Renal cortex interstitium (tissue), 11 donors: ENCODE measurements around the gene SENP7. TPM values are rescaled to one million over a fixed set of nuclear protein-coding genes. Genes with fewer than 3 reads are reported as not detected.
"Not testable (repeated sequence)": the region's sequence is repeated elsewhere in the genome, so short reads cannot be mapped to it uniquely, and the experiment has no call there.

Experiments used
- DNase-seq, 11 donors: peaks; one replicate each; pipeline ENCODE4 v3.0.0-alpha.2; 2013; ENCODE audit warnings: low read depth in 9 of 11, low spot score in 4 of 11; ENCODE audit errors: extremely low read depth in 1 of 11
- polyA plus RNA-seq, 3 donors: library from polyadenylated mRNA; unstranded; fragments of 120-200 nt; gene quantifications; one replicate each; pipeline ENCODE4 v1.2.1, GENCODE V29; 2013; ENCODE audit not compliant: insufficient read length in 3 of 3

The SENP7 gene
- polyA plus RNA-seq, 3 donors, result 59.9 to 91.6 (median 74.3) TPM

GRCh38 chr3:101531473-101532086 lies 18.6 kb upstream of the SENP7 start:
- no peak for DNase-seq

DNA sequence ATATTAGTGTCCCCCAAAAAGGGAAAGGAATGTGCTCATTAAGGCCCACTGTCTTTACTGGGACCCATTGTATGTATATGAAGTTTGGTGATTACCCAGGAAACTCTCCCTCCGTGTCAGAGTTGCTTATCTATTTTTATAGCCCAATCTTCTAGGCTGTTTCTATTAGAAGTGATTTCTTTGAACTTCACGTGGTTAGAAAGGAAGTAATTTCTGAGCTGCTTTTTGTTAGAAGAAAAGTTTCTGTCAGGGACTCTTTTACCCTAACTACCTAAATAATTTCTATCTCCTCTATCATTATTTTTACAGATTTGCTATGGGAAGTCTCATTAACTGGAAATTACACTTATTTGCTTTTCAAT lies 17.7 kb upstream of the SENP7 start:
- DNase-seq, result no peak

- no peak for DNase-seq
These were observed 17.0 kb upstream of the SENP7 start for GRCh38 chr3:101529816-101530685.

DNA sequence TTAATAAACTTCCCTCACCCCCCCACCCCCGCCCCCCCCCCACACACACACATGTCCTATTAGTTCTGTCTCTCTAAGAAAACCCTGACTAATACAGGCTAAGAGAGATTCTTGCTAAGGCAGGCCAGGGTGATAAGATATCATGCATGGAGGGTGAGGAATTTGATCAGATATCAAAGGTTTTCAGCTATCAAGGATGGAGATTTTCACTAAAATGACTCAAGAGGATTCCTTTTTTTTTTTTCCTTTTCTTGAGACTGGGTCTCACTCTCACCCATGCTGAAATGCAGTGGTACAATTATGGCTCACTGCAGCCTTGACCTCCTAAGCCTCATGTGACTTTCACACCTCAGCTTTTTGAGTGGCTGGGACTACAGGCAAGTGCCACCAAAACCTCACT lies 14.9 kb upstream of the SENP7 start:
- DNase-seq, result no peak

GRCh38 chr3:101527441-101527840 lies 14.4 kb upstream of the SENP7 start:
- DNase-seq, result no peak

DNA sequence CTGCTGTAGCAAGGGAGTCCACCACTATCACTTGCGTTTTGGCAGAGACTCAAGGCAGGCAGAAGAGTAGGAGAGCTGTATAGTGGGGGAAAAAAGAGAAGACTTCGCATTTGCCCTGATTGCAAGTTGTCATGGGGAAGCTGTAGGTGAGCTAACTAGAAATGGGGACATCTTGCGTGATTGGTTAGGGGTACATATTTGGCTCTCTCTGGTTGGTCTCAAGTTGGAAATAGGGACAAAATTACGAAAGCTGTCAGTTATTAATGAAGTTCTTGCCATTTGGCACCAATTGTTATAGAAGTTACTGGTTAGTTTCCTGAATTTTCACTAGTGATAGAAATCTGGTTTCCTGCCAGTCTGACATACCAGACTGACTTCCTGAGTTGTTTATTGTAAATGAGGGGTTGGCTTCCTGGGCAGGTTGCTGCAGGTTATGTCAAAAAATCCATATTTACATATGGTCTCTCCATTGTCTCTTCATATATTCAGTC lies 8.2 kb upstream of the SENP7 start:
- no peak for DNase-seq

DNA sequence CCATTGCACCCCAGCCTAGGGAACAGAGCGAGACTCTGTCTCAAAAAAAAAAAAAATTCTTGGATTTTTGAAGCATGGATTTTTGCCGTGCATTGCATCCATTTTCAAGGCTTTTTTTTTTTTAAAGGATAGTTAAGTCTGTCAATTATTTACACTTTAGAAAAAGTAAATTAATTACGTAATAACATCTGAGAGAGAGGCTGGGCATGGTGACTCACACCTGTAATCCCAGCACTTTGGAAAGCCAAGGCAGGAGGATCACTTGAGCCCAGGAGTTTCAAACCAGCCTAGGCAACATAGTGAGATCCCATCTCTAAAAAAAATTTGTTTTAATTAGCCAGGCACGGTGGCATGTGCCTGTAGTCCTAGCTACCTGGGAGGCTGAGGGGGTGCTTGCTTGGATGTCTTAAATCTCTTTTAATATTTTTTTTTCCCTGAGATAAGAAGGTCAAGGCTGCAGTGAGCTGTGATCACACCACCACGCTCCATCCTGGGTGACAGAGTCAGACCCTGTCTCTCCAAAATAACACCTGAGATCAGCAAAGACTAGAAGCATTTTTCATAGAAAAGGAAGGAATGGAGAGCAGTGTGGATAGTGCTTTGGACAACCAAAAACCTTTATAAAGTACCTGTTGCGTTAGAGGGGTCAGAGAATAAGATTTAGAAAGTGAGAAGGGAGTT lies 6.8 kb upstream of the SENP7 start:
- no peak for DNase-seq

DNA sequence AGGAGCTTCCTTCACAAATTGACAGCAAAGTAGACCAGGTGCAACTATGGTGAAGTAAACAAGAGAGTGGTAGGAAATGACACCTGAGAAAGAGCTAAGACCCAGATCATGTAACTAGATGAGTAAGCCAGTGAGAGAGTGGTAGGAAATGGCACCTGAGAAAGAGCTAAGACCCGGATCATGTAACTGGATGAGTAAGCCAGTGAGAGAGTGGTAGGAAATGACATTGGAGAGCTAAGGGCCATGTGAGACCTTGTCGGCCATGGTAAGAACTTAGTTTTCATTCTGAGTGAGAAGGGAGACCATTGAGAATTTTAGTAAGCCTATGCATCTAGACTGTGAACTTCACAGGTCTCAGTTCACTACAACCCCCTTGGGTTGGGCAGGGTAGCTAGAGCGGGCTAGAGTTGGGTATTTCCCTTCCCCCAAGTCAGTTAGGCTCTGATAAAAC lies 5.4 kb upstream of the SENP7 start:
- no peak for DNase-seq

DNA sequence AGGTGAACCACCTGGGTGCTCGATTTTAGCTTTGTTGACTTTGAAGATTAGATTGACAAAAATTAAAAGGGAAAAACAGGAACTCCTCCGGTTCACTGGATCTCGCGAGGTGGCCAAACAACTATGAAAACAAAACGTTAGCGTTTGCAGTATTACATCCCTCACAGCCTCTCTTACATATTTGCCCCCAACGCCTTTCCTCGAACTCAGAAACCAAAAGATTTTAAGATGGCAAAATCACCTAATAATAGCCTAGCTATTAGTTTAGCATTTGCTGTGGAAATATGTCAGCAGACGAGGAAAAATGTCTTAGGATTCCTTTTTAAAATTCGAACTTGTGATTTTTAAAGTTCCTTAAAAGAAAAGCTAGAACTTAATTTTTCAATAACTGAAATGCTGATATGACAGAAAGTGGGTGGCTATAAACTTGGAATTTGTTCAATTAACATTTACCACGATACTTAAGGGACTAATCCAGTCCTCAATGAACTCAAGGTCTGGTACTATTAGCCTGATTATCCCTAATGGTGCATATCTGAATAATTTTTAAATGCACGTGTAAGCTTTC lies 491 bp upstream of the SENP7 start:
- no peak for DNase-seq

DNA sequence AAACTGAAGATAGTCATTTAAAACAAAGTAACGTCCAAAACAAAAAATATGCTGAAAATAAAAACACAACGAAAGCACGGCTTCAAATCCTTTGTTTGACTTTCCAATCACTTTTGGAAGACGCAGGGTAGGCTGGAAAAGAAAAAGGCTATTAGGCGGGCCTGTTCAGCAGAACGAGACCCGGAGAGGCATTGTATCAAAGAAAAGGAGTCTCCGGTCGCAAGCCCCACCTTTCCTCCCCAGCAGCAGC lies 691 bp downstream of the SENP7 start:
- peak in 1 of 11 donors; percentile 69 for DNase-seq

GRCh38 chr3:101509811-101510210 lies 3.2 kb downstream of the SENP7 start:
- no peak for DNase-seq

DNA sequence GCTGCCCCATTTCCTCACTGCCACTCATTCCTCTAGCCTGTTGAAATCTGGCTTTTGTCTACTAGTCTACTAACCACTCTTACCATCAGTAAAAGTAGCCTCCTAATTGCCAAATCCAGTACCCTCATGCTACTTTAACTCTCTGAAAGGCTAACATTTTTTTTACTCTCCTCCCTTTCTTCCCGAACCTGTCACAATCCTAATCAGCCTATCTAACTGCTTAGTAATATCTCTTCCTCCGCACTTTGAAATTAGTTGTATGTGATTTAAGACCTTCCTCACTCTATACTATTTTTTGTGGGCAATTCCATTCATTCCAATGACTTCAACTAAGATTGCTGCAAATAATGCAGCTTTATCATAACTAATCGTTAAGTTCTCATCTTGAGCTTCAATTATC lies 3.7 kb downstream of the SENP7 start:
- DNase-seq, result no peak

GRCh38 chr3:101501783-101502182 lies 11.2 kb downstream of the SENP7 start:
- no peak for DNase-seq

DNA sequence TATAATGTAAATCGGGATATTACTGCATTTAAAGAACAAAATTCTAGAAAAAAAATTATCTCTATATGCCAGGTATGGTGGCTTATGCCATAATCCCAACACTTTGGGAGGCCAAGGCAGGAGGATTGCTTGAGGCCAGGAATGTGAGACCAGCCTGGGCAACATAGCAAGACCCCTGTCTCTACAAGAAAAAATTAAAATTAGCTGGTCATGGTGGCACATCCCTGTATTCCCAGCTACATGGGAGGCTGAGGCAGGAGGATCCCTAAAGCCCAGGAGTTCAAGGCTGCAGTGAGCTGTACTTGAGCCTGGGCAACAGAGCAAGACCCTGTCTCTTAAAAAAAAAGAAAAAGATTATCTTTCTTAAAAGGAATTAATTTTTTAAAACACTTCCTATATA lies 12.8 kb downstream of the SENP7 start:
- DNase-seq, result no peak

DNA sequence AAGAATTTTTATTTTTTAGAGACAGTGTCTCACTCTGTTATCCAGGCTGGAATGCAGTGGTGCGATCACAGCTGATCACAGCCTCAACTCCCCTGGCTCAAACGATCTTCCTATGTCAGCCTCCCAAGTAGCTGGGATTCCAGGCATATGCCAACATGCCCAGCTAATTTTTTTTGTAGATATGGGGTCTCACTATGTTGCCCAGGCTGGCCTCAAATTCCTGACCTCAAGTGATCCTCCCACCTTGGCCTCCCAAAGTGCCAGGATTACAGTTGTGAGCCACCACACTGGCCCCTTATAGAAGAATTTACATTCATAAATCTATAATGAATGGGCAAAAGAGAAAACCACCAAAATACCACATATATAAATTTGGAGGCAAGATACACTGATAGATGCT lies 15.2 kb downstream of the SENP7 start:
- no peak for DNase-seq

GRCh38 chr3:101495552-101495951 lies 17.5 kb downstream of the SENP7 start:
- no peak for DNase-seq

GRCh38 chr3:101484805-101485620 lies 28.0 kb downstream of the SENP7 start:
- no peak for DNase-seq

GRCh38 chr3:101478980-101479379 lies 34.0 kb downstream of the SENP7 start:
- DNase-seq, result no peak

- not testable (repeated sequence) for DNase-seq
These were observed 38.0 kb downstream of the SENP7 start for GRCh38 chr3:101474841-101475552.
